Stimulated activated CD8-positive, alpha-beta memory T cell treated with anti-CD3 and anti-CD28 coated beads, Interleukin-2, amount 100 ng/mL, for 1 hour (primary cell): Measurements from ENCODE around the gene CENPL.
"Not testable (repeated sequence)": the region's sequence is repeated elsewhere in the genome, so short reads cannot be mapped to it uniquely, and the experiment has no call there.

Experiments
- DNase-seq, 2 donors: peaks; one replicate each; pipeline ENCODE4 v3.0.0-alpha.2; 2020; ENCODE audit warnings: low read depth in 2 of 2

Gene CENPL

GRCh38 chr1:173824315-173825081 lies at the start of gene CENPL, which contains the start of gene DARS2:
CENPL (minus strand) TSS chr1:173824883; CDS start chr1:173811299, 13,584 bp downstream.
DARS2 (plus strand) TSS chr1:173824673; CDS start chr1:173825230, 557 bp downstream.
- DNase-seq, result peak; percentile 75 to 83

GRCh38 chr1:173871500-173871899 lies 46.8 kb upstream of the CENPL start:
- DNase-seq, result no peak

GRCh38 chr1:173871091-173871490 lies 46.4 kb upstream of the CENPL start:
- DNase-seq, result no peak

- DNase-seq, result no peak
These were observed 45.8 kb upstream of the CENPL start for GRCh38 chr1:173870252-173871075.

- no peak for DNase-seq
These were observed 44.3 kb upstream of the CENPL start for GRCh38 chr1:173869021-173869359.

GRCh38 chr1:173868266-173869020 lies 43.8 kb upstream of the CENPL start, which contains the start of gene ZBTB37:
ZBTB37 (plus strand) TSS chr1:173868380; CDS start chr1:173870226, 1,846 bp downstream.
- peak; percentile 74 to 90 for DNase-seq

- DNase-seq, result peak; percentile 94 to 98
These were observed 43.1 kb upstream of the CENPL start, which contains the start of gene GAS5 for GRCh38 chr1:173867753-173868265. GAS5 (minus strand) TSS chr1:173867989.

GRCh38 chr1:173867141-173867752 lies 42.6 kb upstream of the CENPL start:
- no peak for DNase-seq

- no peak for DNase-seq
These were observed 41.9 kb upstream of the CENPL start for GRCh38 chr1:173866413-173867115.

- no peak for DNase-seq
These were observed 40.9 kb upstream of the CENPL start for GRCh38 chr1:173865468-173866164.

- DNase-seq, result no peak
These were observed 39.6 kb upstream of the CENPL start for GRCh38 chr1:173864179-173864867.

- no peak for DNase-seq
These were observed 38.8 kb upstream of the CENPL start for GRCh38 chr1:173863224-173864161.

GRCh38 chr1:173862769-173863223 lies 38.1 kb upstream of the CENPL start:
- no peak for DNase-seq

GRCh38 chr1:173862146-173862768 lies 37.6 kb upstream of the CENPL start:
- DNase-seq, result not testable (repeated sequence)

- no peak for DNase-seq
These were observed 37.1 kb upstream of the CENPL start for GRCh38 chr1:173861731-173862145.

GRCh38 chr1:173860065-173860464 lies 35.4 kb upstream of the CENPL start:
- DNase-seq, result no peak

- DNase-seq, result not testable (repeated sequence)
These were observed 34.9 kb upstream of the CENPL start for GRCh38 chr1:173859547-173859946.
